Ovary (tissue), 9 donors: ENCODE measurements around the gene KLHL8. TPM values are rescaled to one million over a fixed set of nuclear protein-coding genes. Genes with fewer than 3 reads are reported as not detected.

Experiments
- DNase-seq, 5 donors: peaks; one replicate each; pipeline ENCODE4 v3.0.0-alpha.2; 2019 to 2020
- H3K27ac ChIP-seq, 2 donors: fragments of 200-600 bp; one replicate each; pipeline versions ENCODE4 v1.5.1 to v1.8.0; 2019 to 2022
- H3K27me3 ChIP-seq: fragments of 200-600 bp; one replicate; pipeline ENCODE4 v1.8.0; 2022
- H3K36me3 ChIP-seq: fragments of 200-600 bp; sonication (generic); one replicate; pipeline ENCODE4 v1.5.1; 2019
- H3K4me1 ChIP-seq: one replicate; pipeline ENCODE4 v1.8.1; 2013; ENCODE audit warnings: mild to moderate bottlenecking, moderate library complexity; ENCODE audit not compliant: insufficient read depth
- H3K4me3 ChIP-seq: fragments of 200-600 bp; sonication (generic); one replicate; pipeline ENCODE4 v1.5.1; 2017
- H3K9me3 ChIP-seq, 2 donors: fragments of 200-600 bp in 1 of 2; sonication (generic) in 1 of 2; one replicate each; pipeline versions ENCODE4 v1.5.1 to v1.8.1; 2013 to 2019; ENCODE audit warnings: mild to moderate bottlenecking in 1 of 2, moderate library complexity in 1 of 2
- CTCF ChIP-seq, 3 donors: fragments of 450-650 bp in 2 of 3; fragments of 200-600 bp in 1 of 3; IDR thresholded peaks; one replicate each; pipeline versions ENCODE4 v1.5.1 to v1.8.0; 2016 to 2022; ENCODE audit warnings: antibody characterized with exemption in 3 of 3, mild to moderate bottlenecking in 1 of 3
- EP300 ChIP-seq: sonication (generic); formaldehyde crosslinking; IDR thresholded peaks from one replicate; pipeline ENCODE4 v1.6.1; 2017; ENCODE audit warnings: antibody characterized with exemption
- POLR2A ChIP-seq: fragments of 450-650 bp; IDR thresholded peaks from one replicate; pipeline ENCODE4 v1.6.1; 2017; ENCODE audit warnings: antibody characterized with exemption, mild to moderate bottlenecking, moderate library complexity
- WGBS, 3 donors: extraction: QIAGEN DNeasy Blood & Tissue Kit in 1 of 3; methylation state at CpG; one replicate each; pipeline versions ENCODE4 v1.1.5 to v1.1.7; 2013 to 2017; 5-methylcytosine and 5-hydroxymethylcytosine counted together
- intact Hi-C, 4 donors: fragments of 100-400 bp; cut with DNase I; formaldehyde crosslinking; loops; one replicate each; pipeline versions ENCODE4 v1.11.0 to v1.15.1; 2022 to 2023
- polyA plus RNA-seq, 2 donors: library from polyadenylated mRNA; stranded (reverse); fragments of 200-250 nt in 1 of 2; fragments of 350-450 nt in 1 of 2; fragmentation: Illumina TruSeq in 1 of 2; extraction: RNeasy Lipid Tissue Mini Kit (QIAGEN cat#74804) in 1 of 2; gene quantifications; one replicate each; pipeline ENCODE4 v1.2.3, GENCODE V29; 2013 to 2014
- total RNA-seq, 7 donors: library from RNA; depleted of rRNA in 2 of 7; stranded (reverse); fragments of >200 nt in 2 of 7; fragmentation: NEBNext Ultra II Directional in 3 of 7; extraction: Animal tissue kit (Norgen Biotek cat#: 25700) in 3 of 7; gene quantifications; one replicate each; pipeline versions ENCODE4 v1.1.0 to v1.2.4, GENCODE V29; 2016 to 2023
- donor health status: DM: no; HTN: no; CAD: no; lungs with moderate emphysema.
- donor health status: DM: no; HTN: no; CAD: no.
- donor health status: Bipolar disorder and iron deficiency.
- donor health status: DM: yes; HTN: yes; CAD: no.
- donor health status: DM: no; HTN: no; CAD: no.
- donor health status: DM: yes; HTN: yes; CAD: no.

Gene KLHL8
- total and polyA plus RNA-seq, 9 donors, result 4.1 to 13.1 (median 11.4) TPM

GRCh38 chr4:87188048-87188447 lies 32.4 kb downstream of the KLHL8 start:
- intact Hi-C loops, result no loop called here
- no peaks in the 10 kb centered on the region for H3K9me3 ChIP-seq
- H3K4me3 ChIP-seq, result no peak overlapping the region
- H3K27ac ChIP-seq, result no peak overlapping the region
- H3K4me1 ChIP-seq, result no peaks in the 10 kb centered on the region
- no peaks in the 10 kb centered on the region for H3K36me3 ChIP-seq
- TF ChIP-seq POLR2A (no peak), EP300 (no peak), CTCF (IDR thresholded peaks at IDR 0.05) (no peak)
- 70 to 75% (median 72%) methylated on average over 2 of the region's 2 CpGs for WGBS, 3 donors
- no peaks in the 10 kb centered on the region for H3K27me3 ChIP-seq
- DNase-seq, result no peak

- H3K4me1 ChIP-seq, result no peaks in the 10 kb centered on the region
- TF ChIP-seq EP300 (no peak), CTCF (IDR thresholded peaks at IDR 0.05) (no peak), POLR2A (no peak)
- no peak for DNase-seq
- no peak overlapping the region for H3K27ac ChIP-seq
- no peaks in the 10 kb centered on the region for H3K9me3 ChIP-seq
- H3K27me3 ChIP-seq, result no peaks in the 10 kb centered on the region
- intact Hi-C loops, result no loop called here
- H3K4me3 ChIP-seq, result no peak overlapping the region
- no peaks in the 10 kb centered on the region for H3K36me3 ChIP-seq
- 94 to 97% (median 96%) methylated on average over 5 of the region's 5 CpGs for WGBS, 3 donors
These were observed 35.1 kb downstream of the KLHL8 start for GRCh38 chr4:87185146-87185870.

- no peaks in the 10 kb centered on the region for H3K36me3 ChIP-seq
- no peaks in the 10 kb centered on the region for H3K27me3 ChIP-seq
- no peak overlapping the region for H3K4me3 ChIP-seq
- no peaks in the 10 kb centered on the region for H3K4me1 ChIP-seq
- no peak overlapping the region for H3K27ac ChIP-seq
- intact Hi-C loops, result no loop called here
- TF ChIP-seq EP300 (no peak), CTCF (IDR thresholded peaks at IDR 0.05) (no peak), POLR2A (no peak)
- 85 to 93% (median 88%) methylated on average over 2 of the region's 2 CpGs for WGBS, 3 donors
- no peak for DNase-seq
- no peaks in the 10 kb centered on the region for H3K9me3 ChIP-seq
These were observed 39.7 kb downstream of the KLHL8 start for GRCh38 chr4:87180767-87181166.

- TF ChIP-seq EP300, result no peak
- no peak for TF ChIP-seq POLR2A
- TF ChIP-seq CTCF (IDR thresholded peaks at IDR 0.05), result no peak
- Histone ChIP-seq H3K27me3 (no peaks in the 10 kb centered on the region), H3K27ac (no peak overlapping the region), H3K36me3 (no peaks in the 10 kb centered on the region), H3K4me3 (no peak overlapping the region), H3K9me3 (no peaks in the 10 kb centered on the region), H3K4me1 (no peaks in the 10 kb centered on the region)
- DNase-seq, result no peak
- intact Hi-C loops, result no loop called here
- 48 to 82% (median 59%) methylated on average over 1 of the region's 1 CpG for WGBS, 3 donors
These were observed 40.7 kb downstream of the KLHL8 start for GRCh38 chr4:87179751-87180150.
